GM12892 (cell line): ENCODE measurements around the gene UBXN6.

ENCODE experiments used
- DNase-seq: peaks from one replicate; pipeline ENCODE4 v3.0.0; 2011; ENCODE audit not compliant: insufficient read length
- FAIRE-seq: peaks from 2 replicates; lab custom pipeline; 2011; peaks lifted over from hg19 to GRCh38; lab: Jason Lieb, UNC
- POLR2A ChIP-seq: IDR thresholded peaks from 2 replicates; pipeline ENCODE4 v1.6.1; 2011; ENCODE audit warnings: low read depth, low read length, control low read depth
- POLR2AphosphoS5 ChIP-seq: IDR thresholded peaks from 2 replicates; pipeline ENCODE4 v1.6.1; 2011; ENCODE audit warnings: low read depth, low read length, control low read depth
- TAF1 ChIP-seq: IDR thresholded peaks from 2 replicates; pipeline ENCODE4 v1.6.1; 2011; ENCODE audit warnings: low read depth, mild to moderate bottlenecking, control low read depth, low read length, borderline replicate concordance

UBXN6 gene

DNA sequence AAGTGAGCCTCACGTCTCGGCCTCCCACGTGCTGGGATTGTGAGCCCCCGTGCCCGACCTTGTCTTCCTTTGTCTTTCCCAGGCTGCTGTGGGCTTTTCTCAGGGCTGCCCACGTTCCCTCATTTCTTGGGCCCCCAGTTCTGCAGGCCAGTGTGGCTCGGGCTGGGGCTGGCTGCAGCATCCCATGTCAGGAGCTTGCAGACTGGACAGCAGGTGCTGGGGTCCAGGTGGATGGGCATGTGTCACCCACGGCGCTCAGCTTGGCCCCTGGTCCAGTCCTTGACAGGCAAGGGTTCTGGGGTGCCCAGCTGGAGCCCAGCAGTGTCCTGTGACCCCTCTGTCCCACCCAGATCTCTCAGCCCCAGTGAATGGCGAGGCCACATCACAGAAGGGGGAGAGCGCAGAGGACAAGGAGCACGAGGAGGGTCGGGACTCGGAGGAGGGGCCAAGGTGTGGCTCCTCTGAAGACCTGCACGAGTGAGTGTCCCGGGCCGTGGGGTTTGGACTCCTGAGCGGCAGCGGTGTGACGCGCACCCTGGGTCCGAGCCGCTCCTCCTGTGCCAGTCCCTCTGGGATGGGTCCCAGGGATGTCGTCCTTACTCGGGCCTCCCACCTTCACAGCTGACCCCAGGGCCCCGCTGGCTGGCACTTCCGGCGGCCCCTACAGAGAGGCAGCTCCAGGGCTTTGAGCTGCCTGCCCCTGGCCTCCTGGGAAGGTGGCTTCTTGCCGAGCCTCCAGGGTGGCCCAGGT is 43.4 kb upstream of the UBXN6 start:
- FAIRE-seq (no peak), DNase-seq (no peak)
- no peak for TF ChIP-seq POLR2A
- no peak for TF ChIP-seq TAF1
- no peak for TF ChIP-seq POLR2AphosphoS5

GRCh38 chr19:4499855-4500254 is 42.3 kb upstream of the UBXN6 start:
- no peak for TF ChIP-seq POLR2A
- TF ChIP-seq TAF1 = no peak
- TF ChIP-seq POLR2AphosphoS5 = no peak
- DNase-seq = no peak
- FAIRE-seq = no peak

GRCh38 chr19:4499318-4499717 is 41.7 kb upstream of the UBXN6 start:
- TF ChIP-seq POLR2A (no peak), POLR2AphosphoS5 (no peak), TAF1 (no peak)
- DNase-seq (no peak), FAIRE-seq (no peak)

- DNase-seq = no peak
- no peak for FAIRE-seq
- no peak for TF ChIP-seq POLR2AphosphoS5
- no peak for TF ChIP-seq TAF1
- no peak for TF ChIP-seq POLR2A
Observed at GRCh38 chr19:4498694-4499093, 41.1 kb upstream of the UBXN6 start.

GRCh38 chr19:4497770-4498389 is 40.3 kb upstream of the UBXN6 start:
- DNase-seq = no peak
- TF ChIP-seq TAF1 (no peak), POLR2AphosphoS5 (no peak), POLR2A (no peak)
- no peak for FAIRE-seq

- DNase-seq = no peak
- no peak for TF ChIP-seq TAF1
- no peak for TF ChIP-seq POLR2A
- TF ChIP-seq POLR2AphosphoS5 = no peak
- no peak for FAIRE-seq
Observed at GRCh38 chr19:4496304-4496703, 38.7 kb upstream of the UBXN6 start.

DNA sequence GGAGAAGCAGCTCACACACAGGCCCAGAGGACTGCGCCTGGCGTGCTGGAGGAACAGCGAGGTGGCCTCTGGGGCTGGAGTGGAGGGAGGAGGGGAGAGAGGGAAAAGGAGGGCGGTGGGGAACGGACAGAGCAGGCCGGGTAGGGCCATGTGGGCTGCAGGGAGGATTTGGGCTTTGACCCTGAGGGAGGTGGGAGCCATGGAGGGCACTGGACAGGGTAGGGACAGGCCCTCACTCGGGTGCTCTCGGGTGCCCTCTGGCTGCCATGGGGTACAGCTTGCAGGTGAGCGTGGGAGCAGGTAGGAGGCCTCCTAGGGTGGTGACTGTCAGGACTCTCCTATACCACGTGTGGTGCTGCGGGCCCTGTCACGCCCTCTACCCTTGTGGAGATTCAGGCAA is 37.9 kb upstream of the UBXN6 start:
- no peak for DNase-seq
- FAIRE-seq = no peak
- TF ChIP-seq POLR2AphosphoS5 = no peak
- no peak for TF ChIP-seq TAF1
- TF ChIP-seq POLR2A = no peak

DNA sequence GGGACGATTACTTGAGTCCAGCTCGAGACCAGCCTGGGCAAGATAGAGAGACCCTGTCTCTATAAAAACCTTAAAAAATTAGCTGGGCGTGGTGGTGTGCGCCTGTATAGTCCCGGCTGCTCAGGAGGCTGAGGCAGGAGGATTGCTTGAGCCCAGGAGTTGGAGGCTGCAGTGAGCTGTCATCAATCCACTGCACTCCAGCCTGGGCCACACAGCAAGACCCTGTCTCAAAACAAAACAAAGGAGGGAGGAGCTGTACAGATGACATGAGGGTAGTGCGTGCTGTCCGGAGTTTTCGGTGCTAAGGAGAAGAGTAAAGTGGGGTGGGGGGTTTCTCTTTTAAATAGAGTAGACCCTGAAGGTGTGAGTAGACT is 37.1 kb upstream of the UBXN6 start:
- FAIRE-seq (no peak), DNase-seq (no peak)
- no peak for TF ChIP-seq TAF1
- no peak for TF ChIP-seq POLR2A

GRCh38 chr19:4493929-4494690 is 36.5 kb upstream of the UBXN6 start:
- DNase-seq = no peak
- FAIRE-seq = no peak
- TF ChIP-seq TAF1 = no peak
- no peak for TF ChIP-seq POLR2A
- no peak for TF ChIP-seq POLR2AphosphoS5

- DNase-seq = no peak
- FAIRE-seq = no peak
- TF ChIP-seq POLR2A (no peak), TAF1 (no peak), POLR2AphosphoS5 (no peak)
Observed at GRCh38 chr19:4493104-4493928, 35.7 kb upstream of the UBXN6 start.

GRCh38 chr19:4492337-4493103 is 34.9 kb upstream of the UBXN6 start:
- DNase-seq (no peak), FAIRE-seq (peak; percentile 92)
- no peak for TF ChIP-seq TAF1
- TF ChIP-seq POLR2AphosphoS5 = no peak
- TF ChIP-seq POLR2A = no peak
